NB4 (cell line): ENCODE results near the gene FCER2.

Source experiments
- MYC ChIP-seq: IDR thresholded peaks from 2 replicates; pipeline ENCODE4 v1.6.1; 2011; ENCODE audit warnings: low read depth, low read length
- POLR2A ChIP-seq: IDR thresholded peaks from 2 replicates; pipeline ENCODE4 v1.6.1; 2011; ENCODE audit warnings: mild to moderate bottlenecking; ENCODE audit not compliant: insufficient read length; ENCODE audit errors: extremely low read depth
- TF ChIP-seq, protein P1 (sequence below): IDR thresholded peaks from one replicate; pipeline ENCODE4 v1.5.1; 2012; ENCODE audit warnings: low read depth, low read length

DNA sequence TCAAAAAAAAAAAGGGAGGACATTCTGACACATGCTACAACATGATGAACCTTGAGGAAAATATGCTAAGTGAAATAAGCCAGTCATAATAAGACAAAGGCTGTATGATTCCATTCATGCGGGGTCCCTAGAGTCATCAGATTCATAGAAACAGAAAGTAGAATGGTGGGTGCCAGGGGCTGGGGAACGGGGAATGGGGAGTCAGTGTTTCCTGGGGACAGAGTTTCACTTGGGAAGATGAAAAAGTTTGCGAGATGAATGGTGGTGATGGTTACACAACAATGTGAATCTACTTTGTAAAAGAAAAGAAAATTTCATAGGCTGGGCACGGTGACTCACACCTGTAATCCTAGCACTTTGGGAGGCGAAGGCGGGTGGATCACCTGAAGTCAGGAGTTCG, 36.1 kb upstream of the FCER2 start:
- TF ChIP-seq, protein P1, sequence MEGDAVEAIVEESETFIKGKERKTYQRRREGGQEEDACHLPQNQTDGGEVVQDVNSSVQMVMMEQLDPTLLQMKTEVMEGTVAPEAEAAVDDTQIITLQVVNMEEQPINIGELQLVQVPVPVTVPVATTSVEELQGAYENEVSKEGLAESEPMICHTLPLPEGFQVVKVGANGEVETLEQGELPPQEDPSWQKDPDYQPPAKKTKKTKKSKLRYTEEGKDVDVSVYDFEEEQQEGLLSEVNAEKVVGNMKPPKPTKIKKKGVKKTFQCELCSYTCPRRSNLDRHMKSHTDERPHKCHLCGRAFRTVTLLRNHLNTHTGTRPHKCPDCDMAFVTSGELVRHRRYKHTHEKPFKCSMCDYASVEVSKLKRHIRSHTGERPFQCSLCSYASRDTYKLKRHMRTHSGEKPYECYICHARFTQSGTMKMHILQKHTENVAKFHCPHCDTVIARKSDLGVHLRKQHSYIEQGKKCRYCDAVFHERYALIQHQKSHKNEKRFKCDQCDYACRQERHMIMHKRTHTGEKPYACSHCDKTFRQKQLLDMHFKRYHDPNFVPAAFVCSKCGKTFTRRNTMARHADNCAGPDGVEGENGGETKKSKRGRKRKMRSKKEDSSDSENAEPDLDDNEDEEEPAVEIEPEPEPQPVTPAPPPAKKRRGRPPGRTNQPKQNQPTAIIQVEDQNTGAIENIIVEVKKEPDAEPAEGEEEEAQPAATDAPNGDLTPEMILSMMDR, result no peak
- TF ChIP-seq POLR2A (no peak), MYC (no peak)
